ENCODE results near the gene QKI. TPM values are rescaled to one million over a fixed set of nuclear protein-coding genes. Genes with fewer than 3 reads are reported as not detected.
"Not testable (repeated sequence)": the region's sequence is repeated elsewhere in the genome, so short reads cannot be mapped to it uniquely, and the experiment has no call there.

Gene QKI
- total RNA-seq, 2 experiments from 2014 or later: 43.3 to 47.5 TPM

DNA sequence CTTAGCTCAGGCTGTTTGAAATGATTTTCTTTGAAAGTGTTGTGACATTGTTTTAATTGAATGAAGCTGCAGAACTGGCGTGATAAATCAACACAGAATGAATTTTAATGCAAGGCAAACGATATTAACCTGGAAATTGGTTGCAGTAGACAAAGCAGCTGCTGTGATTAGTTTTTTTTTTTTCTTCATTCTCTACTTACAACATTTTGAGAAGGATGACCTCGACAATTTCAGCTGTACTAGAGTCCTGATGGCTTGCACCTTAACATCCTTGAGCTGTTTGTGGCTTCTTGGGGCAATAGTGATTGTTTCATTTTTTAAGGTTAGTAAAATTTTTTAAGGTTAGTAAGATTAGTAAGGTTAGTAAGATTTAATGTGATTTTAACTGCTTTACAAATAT is 54.2 kb downstream of the QKI start:
- Mint-ChIP-seq H3K4me3 (no peak overlapping the region), H3K4me1 (ENCODE audit: low read depth) (peaks cover 29% of the 10 kb centered on the region), H3K27me3 (no peaks in the 10 kb centered on the region), H3K9me3 (peaks cover 19% of the 10 kb centered on the region), H3K27ac (no peak overlapping the region), H3K36me3 (ENCODE audit: low read depth) (peaks cover 49% of the 10 kb centered on the region)
- DNase-seq (no peak), ATAC-seq (no peak)
- POLR2A ChIA-PET: no interaction called here
- intact Hi-C loops (cut with micrococcal nuclease): no loop called here
- TF ChIP-seq, protein P1, sequence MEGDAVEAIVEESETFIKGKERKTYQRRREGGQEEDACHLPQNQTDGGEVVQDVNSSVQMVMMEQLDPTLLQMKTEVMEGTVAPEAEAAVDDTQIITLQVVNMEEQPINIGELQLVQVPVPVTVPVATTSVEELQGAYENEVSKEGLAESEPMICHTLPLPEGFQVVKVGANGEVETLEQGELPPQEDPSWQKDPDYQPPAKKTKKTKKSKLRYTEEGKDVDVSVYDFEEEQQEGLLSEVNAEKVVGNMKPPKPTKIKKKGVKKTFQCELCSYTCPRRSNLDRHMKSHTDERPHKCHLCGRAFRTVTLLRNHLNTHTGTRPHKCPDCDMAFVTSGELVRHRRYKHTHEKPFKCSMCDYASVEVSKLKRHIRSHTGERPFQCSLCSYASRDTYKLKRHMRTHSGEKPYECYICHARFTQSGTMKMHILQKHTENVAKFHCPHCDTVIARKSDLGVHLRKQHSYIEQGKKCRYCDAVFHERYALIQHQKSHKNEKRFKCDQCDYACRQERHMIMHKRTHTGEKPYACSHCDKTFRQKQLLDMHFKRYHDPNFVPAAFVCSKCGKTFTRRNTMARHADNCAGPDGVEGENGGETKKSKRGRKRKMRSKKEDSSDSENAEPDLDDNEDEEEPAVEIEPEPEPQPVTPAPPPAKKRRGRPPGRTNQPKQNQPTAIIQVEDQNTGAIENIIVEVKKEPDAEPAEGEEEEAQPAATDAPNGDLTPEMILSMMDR (IDR thresholded peaks at IDR 0.05): no peak
- CTCF ChIA-PET: interaction anchor here (1.1 kb wide), 2 partner anchors 14 to 86 kb away, joined by 3 read pairs; no protein-coding TSS in a partner anchor

DNA sequence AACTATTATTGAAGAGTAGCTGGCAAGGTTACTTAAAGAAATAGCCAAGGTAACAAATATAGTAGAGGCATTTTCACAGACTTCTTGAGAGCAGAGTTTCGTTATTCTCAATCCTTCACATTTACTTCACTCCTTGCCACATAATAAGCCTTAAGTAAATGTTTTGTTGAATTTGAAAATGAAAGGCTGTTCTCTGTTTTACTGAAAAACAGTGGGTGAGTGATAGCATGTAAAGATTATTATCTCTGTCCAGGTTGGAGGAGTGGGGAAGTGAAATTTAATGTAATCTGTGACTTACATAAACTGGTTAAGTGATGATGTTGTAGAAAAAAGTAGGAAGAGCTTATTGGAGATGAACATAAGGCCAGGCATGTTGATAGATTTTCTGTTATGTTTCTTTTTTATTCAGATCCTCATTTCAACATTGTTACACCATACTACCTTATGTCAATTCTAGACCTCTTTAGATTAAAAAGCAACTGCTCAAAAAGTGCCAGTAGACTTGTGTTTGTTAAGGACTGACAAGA is 55.0 kb downstream of the QKI start:
- intact Hi-C loops (cut with micrococcal nuclease): no loop called here
- ATAC-seq (no peak), DNase-seq (no peak)
- Mint-ChIP-seq H3K4me3 (no peak overlapping the region), H3K36me3 (ENCODE audit: low read depth) (peaks cover 43% of the 10 kb centered on the region), H3K4me1 (ENCODE audit: low read depth) (peaks cover 29% of the 10 kb centered on the region), H3K9me3 (peaks cover 19% of the 10 kb centered on the region), H3K27me3 (no peaks in the 10 kb centered on the region), H3K27ac (no peak overlapping the region)
- TF ChIP-seq, protein P1 (IDR thresholded peaks at IDR 0.05): no peak
- ChIA-PET POLR2A (interaction anchor here (0.6 to 0.8 kb wide), 2 partner anchors 19 to 30 kb away, joined by 3 read pairs; no protein-coding TSS in a partner anchor), CTCF (interaction anchor here (1.2 kb wide), 1 partner anchor 9 kb away, joined by 3 read pairs; no protein-coding TSS in a partner anchor)

DNA sequence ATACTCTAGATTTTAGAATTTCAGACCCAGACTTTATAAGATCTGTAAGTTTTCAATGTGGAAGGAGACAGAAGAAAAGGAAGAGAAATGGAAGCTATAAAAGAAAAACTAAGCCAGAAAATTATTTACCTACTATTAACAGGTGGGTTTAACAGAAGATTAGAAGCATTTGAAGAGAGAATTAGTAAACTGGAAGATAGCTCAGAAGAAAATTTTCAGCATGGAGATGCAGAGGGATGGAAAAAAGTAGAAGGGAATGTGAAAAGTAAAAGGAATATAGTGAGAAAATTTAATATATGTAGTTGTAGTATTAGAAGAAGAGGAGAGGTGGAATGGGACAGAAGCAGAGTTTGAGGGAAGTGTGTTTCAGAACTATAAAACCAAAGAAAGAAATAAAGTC is 56.1 kb downstream of the QKI start:
- Mint-ChIP-seq H3K36me3 (ENCODE audit: low read depth) (peaks cover 37% of the 10 kb centered on the region), H3K27me3 (no peaks in the 10 kb centered on the region), H3K27ac (no peak overlapping the region), H3K4me3 (no peak overlapping the region), H3K9me3 (peaks cover 19% of the 10 kb centered on the region), H3K4me1 (ENCODE audit: low read depth) (peaks cover 30% of the 10 kb centered on the region)
- intact Hi-C loops (cut with micrococcal nuclease): no loop called here
- TF ChIP-seq, protein P1 (IDR thresholded peaks at IDR 0.05): no peak
- ATAC-seq (no peak), DNase-seq (no peak)
- ChIA-PET POLR2A (no interaction called here), CTCF (interaction anchor here (1.2 kb wide), 1 partner anchor 10 kb away, joined by 3 read pairs; no protein-coding TSS in a partner anchor)

DNA sequence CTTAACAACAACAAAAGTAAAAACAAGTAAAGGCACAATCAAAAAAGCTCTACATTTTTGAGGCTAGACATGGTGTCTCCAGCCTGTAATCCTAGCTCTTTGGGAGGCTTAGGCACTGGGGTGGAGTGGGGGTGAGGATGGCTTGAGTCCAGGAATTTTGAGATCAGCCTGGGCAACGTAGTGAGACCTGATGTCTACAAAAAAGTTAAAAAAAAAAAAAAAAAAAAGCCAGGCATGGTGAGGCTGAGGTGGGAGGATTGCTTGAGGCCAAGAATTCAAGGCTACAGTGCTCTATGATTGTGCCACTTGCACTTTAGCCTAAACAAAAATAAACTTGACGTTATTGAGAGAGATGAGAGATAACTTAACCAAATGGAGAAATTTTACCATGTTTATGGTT is 60.1 kb downstream of the QKI start:
- Mint-ChIP-seq H3K4me3 (no peak overlapping the region), H3K9me3 (peaks cover 16% of the 10 kb centered on the region), H3K36me3 (ENCODE audit: low read depth) (peaks cover 30% of the 10 kb centered on the region), H3K27me3 (no peaks in the 10 kb centered on the region), H3K27ac (no peak overlapping the region), H3K4me1 (ENCODE audit: low read depth) (peaks cover 12% of the 10 kb centered on the region)
- ATAC-seq (no peak), DNase-seq (no peak)
- CTCF ChIA-PET: no interaction called here
- POLR2A ChIA-PET: no interaction called here
- intact Hi-C loops (cut with micrococcal nuclease): no loop called here
- TF ChIP-seq, protein P1 (IDR thresholded peaks at IDR 0.05): no peak

DNA sequence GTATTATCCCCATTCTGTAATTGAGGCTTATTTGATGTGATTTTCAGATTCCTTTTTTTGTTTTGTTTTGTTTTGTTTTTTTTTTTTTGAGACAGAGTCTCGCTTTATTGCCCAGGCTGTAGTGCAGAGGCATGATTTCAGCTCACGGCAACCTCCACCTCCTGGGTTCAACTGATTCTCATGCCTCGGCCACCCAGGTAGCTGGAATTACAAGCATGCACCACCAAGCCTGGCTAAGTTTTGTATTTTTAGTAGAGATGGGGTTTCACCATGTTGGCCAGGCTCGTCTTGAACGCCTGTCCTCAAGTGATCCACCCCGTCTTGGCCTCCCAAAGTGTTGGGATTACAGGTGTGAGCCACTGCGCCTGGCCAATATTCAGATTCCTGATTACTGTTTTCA is 62.4 kb downstream of the QKI start:
- H3K27me3 Mint-ChIP-seq; H3K27ac Mint-ChIP-seq; H3K4me1 Mint-ChIP-seq (ENCODE audit: low read depth); intact Hi-C loops (cut with micrococcal nuclease); H3K9me3 Mint-ChIP-seq; H3K4me3 Mint-ChIP-seq; CTCF ChIA-PET; DNase-seq; ATAC-seq; POLR2A ChIA-PET: not testable (repeated sequence)
- H3K36me3 Mint-ChIP-seq (ENCODE audit: low read depth): peaks cover 26% of the 10 kb centered on the region

Data from activated CD8-positive, alpha-beta T cell treated with anti-CD3 and anti-CD28 coated beads for 36 hours (primary cell).